Measurements from ENCODE around the gene CLASRP.
"Not testable (repeated sequence)": the region's sequence is repeated elsewhere in the genome, so short reads cannot be mapped to it uniquely, and the experiment has no call there.

Gene CLASRP

GRCh38 chr19:45104658-45105349 is 66.0 kb downstream of the CLASRP start:
- Histone ChIP-seq H3K36me3 (ENCODE audit: control insufficient read depth, insufficient read depth, low read length) (peaks cover 5% of the 10 kb centered on the region; the same call in 1 of the 2 replicates), H3K9ac (ENCODE audit: low read length) (no peak overlapping the region), H3K4me1 (ENCODE audit: control insufficient read depth, insufficient read depth, low read length) (peaks cover 34% of the 10 kb centered on the region), H3K9me3 (ENCODE audit: control insufficient read depth, insufficient read depth, low read depth, low read length) (no peaks in the 10 kb centered on the region), H3K4me3 (ENCODE audit: low read depth, low read length) (no peak overlapping the region), H3K27ac (ENCODE audit: low read depth, low read length) (no peak overlapping the region), H3K27me3 (ENCODE audit: control insufficient read depth, insufficient read depth, low read length) (no peaks in the 10 kb centered on the region)

- H3K36me3 ChIP-seq (ENCODE audit: control insufficient read depth, insufficient read depth, low read length); H3K27ac ChIP-seq (ENCODE audit: low read depth, low read length); H3K27me3 ChIP-seq (ENCODE audit: control insufficient read depth, insufficient read depth, low read length); H3K9ac ChIP-seq (ENCODE audit: low read length); H3K4me3 ChIP-seq (ENCODE audit: low read depth, low read length); H3K9me3 ChIP-seq (ENCODE audit: control insufficient read depth, insufficient read depth, low read depth, low read length): not testable (repeated sequence)
- peaks cover 25% of the 10 kb centered on the region for H3K4me1 ChIP-seq (ENCODE audit: control insufficient read depth, insufficient read depth, low read length)
Observed at GRCh38 chr19:45106363-45106762, 67.5 kb downstream of the CLASRP start.

- H3K4me3 ChIP-seq (ENCODE audit: low read depth, low read length) = no peak overlapping the region
- H3K4me1 ChIP-seq (ENCODE audit: control insufficient read depth, insufficient read depth, low read length) = peaks cover 21% of the 10 kb centered on the region
- H3K27ac ChIP-seq (ENCODE audit: low read depth, low read length) = no peak overlapping the region
- H3K36me3 ChIP-seq (ENCODE audit: control insufficient read depth, insufficient read depth, low read length) = peaks cover 5% of the 10 kb centered on the region; the same call in 1 of the 2 replicates
- H3K9me3 ChIP-seq (ENCODE audit: control insufficient read depth, insufficient read depth, low read depth, low read length) = no peaks in the 10 kb centered on the region
- no peak overlapping the region for H3K9ac ChIP-seq (ENCODE audit: low read length)
- H3K27me3 ChIP-seq (ENCODE audit: control insufficient read depth, insufficient read depth, low read length) = no peaks in the 10 kb centered on the region
Observed at GRCh38 chr19:45107621-45108150, 68.8 kb downstream of the CLASRP start.

GRCh38 chr19:45110851-45111266 is 72.0 kb downstream of the CLASRP start:
- Histone ChIP-seq H3K9ac (ENCODE audit: low read length) (no peak overlapping the region), H3K27me3 (ENCODE audit: control insufficient read depth, insufficient read depth, low read length) (no peaks in the 10 kb centered on the region), H3K4me3 (ENCODE audit: low read depth, low read length) (no peak overlapping the region), H3K27ac (ENCODE audit: low read depth, low read length) (no peak overlapping the region), H3K9me3 (ENCODE audit: control insufficient read depth, insufficient read depth, low read depth, low read length) (no peaks in the 10 kb centered on the region), H3K4me1 (ENCODE audit: control insufficient read depth, insufficient read depth, low read length) (peaks cover 14% of the 10 kb centered on the region), H3K36me3 (ENCODE audit: control insufficient read depth, insufficient read depth, low read length) (peaks cover 5% of the 10 kb centered on the region; the same call in 1 of the 2 replicates)

- Histone ChIP-seq H3K27ac (ENCODE audit: low read depth, low read length) (no peak overlapping the region), H3K9ac (ENCODE audit: low read length) (no peak overlapping the region), H3K4me1 (ENCODE audit: control insufficient read depth, insufficient read depth, low read length) (peaks cover 25% of the 10 kb centered on the region), H3K36me3 (ENCODE audit: control insufficient read depth, insufficient read depth, low read length) (peaks cover 5% of the 10 kb centered on the region; the same call in 1 of the 2 replicates), H3K4me3 (ENCODE audit: low read depth, low read length) (no peak overlapping the region), H3K27me3 (ENCODE audit: control insufficient read depth, insufficient read depth, low read length) (no peaks in the 10 kb centered on the region), H3K9me3 (ENCODE audit: control insufficient read depth, insufficient read depth, low read depth, low read length) (no peaks in the 10 kb centered on the region)
Observed at GRCh38 chr19:45112111-45112827, 73.4 kb downstream of the CLASRP start.

GRCh38 chr19:45113628-45114027 is 74.8 kb downstream of the CLASRP start:
- H3K27ac ChIP-seq (ENCODE audit: low read depth, low read length) = 0 out of 2 replicates have a peak overlapping the region, but pooled peaks have one; percentile 32
- H3K36me3 ChIP-seq (ENCODE audit: control insufficient read depth, insufficient read depth, low read length) = peaks cover 5% of the 10 kb centered on the region; the same call in 1 of the 2 replicates
- H3K4me3 ChIP-seq (ENCODE audit: low read depth, low read length) = peak overlapping the region; percentile 22; the same call in 1 of the 2 replicates
- peaks cover 29% of the 10 kb centered on the region for H3K4me1 ChIP-seq (ENCODE audit: control insufficient read depth, insufficient read depth, low read length)
- H3K9me3 ChIP-seq (ENCODE audit: control insufficient read depth, insufficient read depth, low read depth, low read length) = no peaks in the 10 kb centered on the region
- H3K9ac ChIP-seq (ENCODE audit: low read length) = no peak overlapping the region
- no peaks in the 10 kb centered on the region for H3K27me3 ChIP-seq (ENCODE audit: control insufficient read depth, insufficient read depth, low read length)

GRCh38 chr19:45114116-45114515 is 75.3 kb downstream of the CLASRP start:
- peaks cover 29% of the 10 kb centered on the region for H3K4me1 ChIP-seq (ENCODE audit: control insufficient read depth, insufficient read depth, low read length)
- H3K36me3 ChIP-seq (ENCODE audit: control insufficient read depth, insufficient read depth, low read length) = peaks cover 5% of the 10 kb centered on the region; the same call in 1 of the 2 replicates
- H3K9me3 ChIP-seq (ENCODE audit: control insufficient read depth, insufficient read depth, low read depth, low read length) = no peaks in the 10 kb centered on the region
- H3K27ac ChIP-seq (ENCODE audit: low read depth, low read length) = no peak overlapping the region
- H3K27me3 ChIP-seq (ENCODE audit: control insufficient read depth, insufficient read depth, low read length) = no peaks in the 10 kb centered on the region
- H3K4me3 ChIP-seq (ENCODE audit: low read depth, low read length) = no peak overlapping the region
- H3K9ac ChIP-seq (ENCODE audit: low read length) = no peak overlapping the region

GRCh38 chr19:45115809-45116615 is 77.2 kb downstream of the CLASRP start:
- peaks cover 29% of the 10 kb centered on the region for H3K4me1 ChIP-seq (ENCODE audit: control insufficient read depth, insufficient read depth, low read length)
- no peak overlapping the region for H3K27ac ChIP-seq (ENCODE audit: low read depth, low read length)
- H3K36me3 ChIP-seq (ENCODE audit: control insufficient read depth, insufficient read depth, low read length) = no peaks in the 10 kb centered on the region; the same call in 1 of the 2 replicates
- no peak overlapping the region for H3K4me3 ChIP-seq (ENCODE audit: low read depth, low read length)
- H3K27me3 ChIP-seq (ENCODE audit: control insufficient read depth, insufficient read depth, low read length) = no peaks in the 10 kb centered on the region
- H3K9ac ChIP-seq (ENCODE audit: low read length) = no peak overlapping the region
- H3K9me3 ChIP-seq (ENCODE audit: control insufficient read depth, insufficient read depth, low read depth, low read length) = no peaks in the 10 kb centered on the region

- no peaks in the 10 kb centered on the region for H3K9me3 ChIP-seq (ENCODE audit: control insufficient read depth, insufficient read depth, low read depth, low read length)
- H3K36me3 ChIP-seq (ENCODE audit: control insufficient read depth, insufficient read depth, low read length) = no peaks in the 10 kb centered on the region; the same call in 1 of the 2 replicates
- H3K27ac ChIP-seq (ENCODE audit: low read depth, low read length) = no peak overlapping the region
- H3K27me3 ChIP-seq (ENCODE audit: control insufficient read depth, insufficient read depth, low read length) = no peaks in the 10 kb centered on the region
- H3K9ac ChIP-seq (ENCODE audit: low read length) = no peak overlapping the region
- H3K4me3 ChIP-seq (ENCODE audit: low read depth, low read length) = no peak overlapping the region
- H3K4me1 ChIP-seq (ENCODE audit: control insufficient read depth, insufficient read depth, low read length) = peaks cover 29% of the 10 kb centered on the region
Observed at GRCh38 chr19:45117167-45117594, 78.3 kb downstream of the CLASRP start.

GRCh38 chr19:45117671-45118070 is 78.8 kb downstream of the CLASRP start:
- Histone ChIP-seq H3K4me1 (ENCODE audit: control insufficient read depth, insufficient read depth, low read length) (peaks cover 27% of the 10 kb centered on the region), H3K9ac (ENCODE audit: low read length) (no peak overlapping the region), H3K36me3 (ENCODE audit: control insufficient read depth, insufficient read depth, low read length) (no peaks in the 10 kb centered on the region; the same call in 1 of the 2 replicates), H3K27me3 (ENCODE audit: control insufficient read depth, insufficient read depth, low read length) (no peaks in the 10 kb centered on the region), H3K27ac (ENCODE audit: low read depth, low read length) (no peak overlapping the region), H3K9me3 (ENCODE audit: control insufficient read depth, insufficient read depth, low read depth, low read length) (no peaks in the 10 kb centered on the region), H3K4me3 (ENCODE audit: low read depth, low read length) (no peak overlapping the region)
